ENCODE measurements around the gene TRPC4.

DNA sequence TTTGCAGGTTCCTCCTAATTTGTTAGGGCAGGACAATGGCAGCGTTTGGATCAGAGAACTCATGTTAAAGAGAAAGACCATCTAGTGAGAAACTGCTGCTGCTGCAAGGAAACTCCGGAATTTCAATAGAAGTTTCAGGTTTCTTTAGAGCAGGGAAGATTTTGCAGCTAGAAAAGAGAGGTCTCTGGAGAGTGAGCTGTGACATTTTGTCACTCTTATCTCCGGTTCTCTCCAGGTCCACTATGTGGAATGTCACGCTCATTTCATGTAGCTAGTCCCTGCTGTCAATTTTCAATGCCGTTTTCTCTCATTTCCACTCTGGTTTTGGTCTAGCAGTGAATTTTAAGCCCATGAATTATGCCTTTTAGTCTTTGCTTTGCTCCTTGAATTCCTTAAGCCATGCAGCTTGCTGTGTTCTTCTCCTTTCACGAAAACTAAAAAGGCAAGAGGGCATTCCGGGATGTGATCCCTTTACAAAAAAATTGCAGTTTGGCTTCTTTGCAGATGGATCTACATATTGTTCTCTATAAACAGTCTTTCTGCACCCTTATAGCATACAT lies 224.3 kb downstream of the TRPC4 start:
- no peak for TF ChIP-seq PPARA (CRISPR knock-in tag; IDR thresholded peaks at IDR 0.05; ENCODE audit: borderline replicate concordance)
- no peak for TF ChIP-seq OSR1 (CRISPR knock-in tag; IDR thresholded peaks at IDR 0.05)

Measured in SK-N-SH treated with all-trans-retinoic acid at 6 μM for 48 hours (cell line).